Endothelial cell of umbilical vein (primary cell): ENCODE results near the gene NEMP1. TPM values are rescaled to one million over a fixed set of nuclear protein-coding genes. Genes with fewer than 3 reads are reported as not detected.

ENCODE experiments used
- BruUV-seq: library from RNA; stranded (reverse); fragments of 400-500 nt; replicated peaks from 2 replicates; lab custom pipeline; 2021; lab: Mats Ljungman, UMichigan
- CTCF ChIA-PET: fragments of 300-600, 350-600 bp; sonication (Branson Sonifier 250); formaldehyde crosslinking; loops from one replicate; lab custom pipeline; 2021; ENCODE audit warnings: antibody characterized with exemption, inconsistent platforms; lab: Charles Lee
- POLR2A ChIA-PET: fragments of 300-600, 350-600 bp; sonication (Branson Sonifier 250); formaldehyde crosslinking; loops from one replicate; lab custom pipeline; 2021; ENCODE audit warnings: antibody characterized with exemption, inconsistent platforms; lab: Charles Lee
- DNase-seq: peaks from one replicate; pipeline ENCODE4 v3.0.0-alpha.2; 2011; ENCODE audit warnings: low read depth, low spot score
- FAIRE-seq: peaks from 2 replicates; lab custom pipeline; 2011; peaks lifted over from hg19 to GRCh38; lab: Jason Lieb, UNC
- H2AFZ ChIP-seq: 2 replicates; pipeline ENCODE4 v1.6.0; 2012; ENCODE audit warnings: low read depth, low read length, control low read depth, inconsistent platforms
- H3K27ac ChIP-seq: 2 replicates; pipeline ENCODE4 v1.5.1; 2011; ENCODE audit warnings: low read depth, mild to moderate bottlenecking, control low read depth, low read length, moderate library complexity; ENCODE audit not compliant: insufficient read depth
- H3K27me3 ChIP-seq, 2 experiments: 2 replicates each; pipeline versions ENCODE4 v1.6.0 to v1.6.1; 2011; ENCODE audit warnings: low read length in 2 of 2, mixed read lengths in 1 of 2; ENCODE audit not compliant: control insufficient read depth in 2 of 2, insufficient read depth in 2 of 2
- H3K36me3 ChIP-seq, 2 experiments: 2 replicates in 1 of 2; 3 replicates in 1 of 2; pipeline ENCODE4 v1.5.1; 2011; ENCODE audit warnings: low read length in 2 of 2, mild to moderate bottlenecking in 1 of 2, moderate library complexity in 1 of 2; ENCODE audit not compliant: control insufficient read depth in 2 of 2, insufficient read depth in 2 of 2; ENCODE audit errors: extremely low read depth in 1 of 2
- H3K4me1 ChIP-seq: 3 replicates; pipeline ENCODE4 v1.5.1; 2011; ENCODE audit warnings: mild to moderate bottlenecking, low read length; ENCODE audit not compliant: control insufficient read depth, insufficient read depth; ENCODE audit errors: extremely low read depth
- H3K4me2 ChIP-seq: 2 replicates; pipeline ENCODE4 v1.6.1; 2011; ENCODE audit warnings: low read length, control low read depth, mixed read lengths; ENCODE audit not compliant: insufficient read depth
- H3K4me3 ChIP-seq, 3 experiments: fragments of 200-600 bp in 1 of 3; sonication (generic), shearing (Covaris generic) in 1 of 3; replicated peaks in 1 of 3; 2 replicates each; pipeline ENCODE4 v1.5.1; 2011 to 2016; ENCODE audit warnings: control low read depth in 3 of 3, low read length in 3 of 3, mild to moderate bottlenecking in 2 of 3, inconsistent platforms in 1 of 3, low read depth in 1 of 3, moderate library complexity in 1 of 3; ENCODE audit not compliant: insufficient read depth in 1 of 3
- H3K79me2 ChIP-seq: 2 replicates; pipeline ENCODE4 v1.6.0; 2012; ENCODE audit warnings: low read length, inconsistent platforms; ENCODE audit not compliant: control insufficient read depth, insufficient read depth
- H3K9ac ChIP-seq: replicated peaks from 2 replicates; pipeline ENCODE3; 2011; ENCODE audit warnings: low read length, control low read depth; ENCODE audit not compliant: insufficient read depth; ENCODE audit errors: extremely low read depth
- H3K9me1 ChIP-seq: replicated peaks from 3 replicates; pipeline ENCODE4 v1.6.0; 2011; ENCODE audit warnings: mild to moderate bottlenecking, low read length; ENCODE audit not compliant: control insufficient read depth, insufficient read depth; ENCODE audit errors: extremely low read depth
- H3K9me3 ChIP-seq: replicated peaks from 2 replicates; pipeline ENCODE4 v1.5.1; 2012; ENCODE audit warnings: low read length, inconsistent platforms; ENCODE audit not compliant: control insufficient read depth, insufficient read depth
- H4K20me1 ChIP-seq: replicated peaks from 2 replicates; pipeline ENCODE3; 2011; ENCODE audit warnings: mild to moderate bottlenecking, low read length; ENCODE audit not compliant: control insufficient read depth, insufficient read depth; ENCODE audit errors: extremely low read depth
- EZH2 ChIP-seq: IDR thresholded peaks from 2 replicates; pipeline ENCODE4 v1.6.1; 2012; ENCODE audit warnings: borderline replicate concordance, low read depth, mild to moderate bottlenecking, moderate library complexity, low read length, inconsistent platforms; ENCODE audit not compliant: severe bottlenecking
- FOS ChIP-seq: IDR thresholded peaks from 2 replicates; pipeline ENCODE4 v1.6.1; 2011; ENCODE audit warnings: mild to moderate bottlenecking, low read length, moderate library complexity, borderline replicate concordance; ENCODE audit not compliant: insufficient read depth
- JUN ChIP-seq: IDR thresholded peaks from 2 replicates; pipeline ENCODE4 v1.6.1; 2011; ENCODE audit warnings: borderline replicate concordance, low read depth; ENCODE audit not compliant: insufficient read length, insufficient read depth
- MAX ChIP-seq: IDR thresholded peaks from 2 replicates; pipeline ENCODE4 v1.6.1; 2011; ENCODE audit not compliant: insufficient read depth, insufficient read length
- MYC ChIP-seq: IDR thresholded peaks from one replicate; pipeline ENCODE4 v1.6.1; 2011; ENCODE audit warnings: mild to moderate bottlenecking, low read depth, low read length
- POLR2A ChIP-seq: IDR thresholded peaks from 2 replicates; pipeline ENCODE4 v1.6.1; 2012; ENCODE audit warnings: low read depth, mild to moderate bottlenecking, control low read depth, low read length
- POLR2AphosphoS5 ChIP-seq: IDR thresholded peaks from 2 replicates; pipeline ENCODE4 v1.6.1; 2012; ENCODE audit warnings: low read depth, mild to moderate bottlenecking, control low read depth, low read length, moderate library complexity; ENCODE audit not compliant: insufficient read depth
- dilution Hi-C: fragments of 300-500 bp; cut with MboI; formaldehyde crosslinking; loops from one replicate; pipeline ENCODE4 v1.15.0; 2019; ENCODE audit warnings: low sequenced_read_pairs; ENCODE audit not compliant: extremely low pct_ligation_motif_present
- intact Hi-C: fragments of 100-400 bp; cut with micrococcal nuclease; formaldehyde crosslinking; loops from one replicate; pipeline ENCODE4 v1.10.0; 2022
- polyA plus RNA-seq, 4 experiments: library from polyadenylated mRNA; depleted of rRNA in 3 of 4; stranded (reverse) in 3 of 4; unstranded in 1 of 4; fragments of >200 nt; gene quantifications; 2 replicates each; pipeline versions ENCODE4 v1.2.1 to v1.2.3, GENCODE V29; 2011 to 2012; ENCODE audit warnings: missing spikeins in 1 of 4
- total RNA-seq: library from RNA; stranded (reverse); gene quantifications from 2 replicates; pipeline ENCODE4 v1.2.3, GENCODE V29; 2021
- TF ChIP-seq, protein P1 (sequence below), 2 donors: IDR thresholded peaks; 1 replicate in 1 of 2; 2 replicates in 1 of 2; pipeline ENCODE4 v1.5.1; 2011; ENCODE audit warnings: low read length in 2 of 2, mild to moderate bottlenecking in 2 of 2, moderate library complexity in 2 of 2, control low read depth in 1 of 2, inconsistent platforms in 1 of 2, low read depth in 1 of 2; ENCODE audit not compliant: insufficient read depth in 1 of 2; ENCODE audit errors: extremely low read depth in 1 of 2

Gene NEMP1
- total and polyA plus RNA-seq, 2 donors (not counting 3 experiments of a cell fraction or from before 2014, with no cell fraction given), result 10.8 to 21.5 TPM

- ChIA-PET POLR2A (interaction anchor here (0.6 kb wide), 1 partner anchor 36 kb away, joined by 5 read pairs; the partner anchor contains the start of gene LRP1), CTCF (interaction anchor here (0.7 to 14.4 kb wide), 9 partner anchors 14 to 82 kb away, joined by 3 to 158 read pairs (median 5); partner anchors contain the start of genes NEMP1 and STAT6)
- no peaks in the 10 kb centered on the region for H3K9me1 ChIP-seq
- TF ChIP-seq MYC (no peak), POLR2A (no peak), EZH2 (no peak), JUN (no peak), MAX (no peak), FOS (no peak), POLR2AphosphoS5 (no peak)
- TF ChIP-seq, protein P1, sequence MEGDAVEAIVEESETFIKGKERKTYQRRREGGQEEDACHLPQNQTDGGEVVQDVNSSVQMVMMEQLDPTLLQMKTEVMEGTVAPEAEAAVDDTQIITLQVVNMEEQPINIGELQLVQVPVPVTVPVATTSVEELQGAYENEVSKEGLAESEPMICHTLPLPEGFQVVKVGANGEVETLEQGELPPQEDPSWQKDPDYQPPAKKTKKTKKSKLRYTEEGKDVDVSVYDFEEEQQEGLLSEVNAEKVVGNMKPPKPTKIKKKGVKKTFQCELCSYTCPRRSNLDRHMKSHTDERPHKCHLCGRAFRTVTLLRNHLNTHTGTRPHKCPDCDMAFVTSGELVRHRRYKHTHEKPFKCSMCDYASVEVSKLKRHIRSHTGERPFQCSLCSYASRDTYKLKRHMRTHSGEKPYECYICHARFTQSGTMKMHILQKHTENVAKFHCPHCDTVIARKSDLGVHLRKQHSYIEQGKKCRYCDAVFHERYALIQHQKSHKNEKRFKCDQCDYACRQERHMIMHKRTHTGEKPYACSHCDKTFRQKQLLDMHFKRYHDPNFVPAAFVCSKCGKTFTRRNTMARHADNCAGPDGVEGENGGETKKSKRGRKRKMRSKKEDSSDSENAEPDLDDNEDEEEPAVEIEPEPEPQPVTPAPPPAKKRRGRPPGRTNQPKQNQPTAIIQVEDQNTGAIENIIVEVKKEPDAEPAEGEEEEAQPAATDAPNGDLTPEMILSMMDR (IDR thresholded peaks at IDR 0.05; ENCODE audit: extremely low read depth in 1 of 2, insufficient read depth in 1 of 2, low read depth in 1 of 2, low read length in 2 of 2), result no peak
- no peak for DNase-seq
- peaks cover 16% of the 10 kb centered on the region for H3K79me2 ChIP-seq
- intact Hi-C loops, result no loop called here
- no peaks in the 10 kb centered on the region for H3K27me3 ChIP-seq
- H3K4me1 ChIP-seq, result peaks cover 15% of the 10 kb centered on the region
- no TSS peak for BruUV-seq
- no peak overlapping the region for H2AFZ ChIP-seq
- peaks cover 4 to 42% of the 10 kb centered on the region in 2 experiments for H3K36me3 ChIP-seq
- no peak overlapping the region for H3K4me2 ChIP-seq
- H3K27ac ChIP-seq, result no peak overlapping the region
- no peaks in the 10 kb centered on the region for H4K20me1 ChIP-seq
- no peak for FAIRE-seq
- no peak overlapping the region for H3K9ac ChIP-seq
- dilution Hi-C loops, result no loop called here
- no peaks in the 10 kb centered on the region for H3K9me3 ChIP-seq
- no peak overlapping the region for H3K4me3 ChIP-seq
Measured at GRCh38 chr12:57092529-57092862, 13.9 kb upstream of the NEMP1 start.
